Fibroblast of mammary gland (primary cell): Measurements from ENCODE around the gene CEP250.

Experiments
- DNase-seq: peaks from one replicate; pipeline ENCODE4 v3.0.0-alpha.2; 2010; ENCODE audit warnings: low read depth
- H3K4me3 ChIP-seq: 2 replicates; pipeline ENCODE4 v1.5.1; 2011; ENCODE audit warnings: low read depth, mild to moderate bottlenecking, low read length, moderate library complexity; ENCODE audit not compliant: control insufficient read depth
- CTCF ChIP-seq: conservative IDR thresholded peaks from 2 replicates; pipeline ENCODE4 v1.5.1; 2011; ENCODE audit warnings: low read depth, low read length, inconsistent platforms; ENCODE audit not compliant: control insufficient read depth, insufficient read depth

Gene CEP250

GRCh38 chr20:35492352-35492751 lies 37.0 kb downstream of the CEP250 start:
- no peak for TF ChIP-seq CTCF
- no peak for DNase-seq
- no peak overlapping the region for H3K4me3 ChIP-seq

GRCh38 chr20:35496481-35496880 lies 41.1 kb downstream of the CEP250 start:
- TF ChIP-seq CTCF: no peak
- DNase-seq: no peak
- H3K4me3 ChIP-seq: no peak overlapping the region

- no peak overlapping the region for H3K4me3 ChIP-seq
- TF ChIP-seq CTCF: no peak
- no peak for DNase-seq
These were observed 41.9 kb downstream of the CEP250 start for GRCh38 chr20:35497320-35497719.

- DNase-seq: peak; percentile 60
- H3K4me3 ChIP-seq: no peak overlapping the region
- TF ChIP-seq CTCF: peak; percentile 23
These were observed 42.4 kb downstream of the CEP250 start for GRCh38 chr20:35497780-35498189.

GRCh38 chr20:35499271-35499670 lies 43.9 kb downstream of the CEP250 start:
- H3K4me3 ChIP-seq: no peak overlapping the region
- TF ChIP-seq CTCF: no peak
- no peak for DNase-seq

- DNase-seq: no peak
- TF ChIP-seq CTCF: no peak
- no peak overlapping the region for H3K4me3 ChIP-seq
These were observed 47.0 kb downstream of the CEP250 start for GRCh38 chr20:35502352-35502751.

- no peak overlapping the region for H3K4me3 ChIP-seq
- no peak for TF ChIP-seq CTCF
- DNase-seq: no peak
These were observed 47.9 kb downstream of the CEP250 start for GRCh38 chr20:35503281-35503680.
